Transverse colon (tissue), 4 donors: ENCODE results near the gene ZNF324.

Experiments used
- CTCF ChIP-seq, 5 experiments: fragments of 200-600 bp in 3 of 5; fragments of 450-650 bp in 2 of 5; sonication (generic) in 3 of 5; IDR thresholded peaks; 1 replicate in 2 of 5; 2 replicates in 3 of 5; pipeline ENCODE4 v1.5.1; 2016 to 2017; ENCODE audit warnings: antibody characterized with exemption in 5 of 5, inconsistent platforms in 3 of 5, mild to moderate bottlenecking in 2 of 5, moderate library complexity in 1 of 5
- EP300 ChIP-seq: sonication (generic); formaldehyde crosslinking; IDR thresholded peaks from one replicate; pipeline ENCODE4 v1.6.1; 2017; ENCODE audit warnings: antibody characterized with exemption, low read depth
- POLR2A ChIP-seq: fragments of 450-650 bp; IDR thresholded peaks from one replicate; pipeline ENCODE4 v1.6.1; 2016; ENCODE audit warnings: antibody characterized with exemption, mild to moderate bottlenecking, moderate library complexity
- POLR2AphosphoS5 ChIP-seq, 3 donors: sonication (generic); formaldehyde crosslinking; IDR thresholded peaks; one replicate each; pipeline ENCODE4 v1.6.1; 2016; ENCODE audit warnings: antibody characterized with exemption in 3 of 3

DNA sequence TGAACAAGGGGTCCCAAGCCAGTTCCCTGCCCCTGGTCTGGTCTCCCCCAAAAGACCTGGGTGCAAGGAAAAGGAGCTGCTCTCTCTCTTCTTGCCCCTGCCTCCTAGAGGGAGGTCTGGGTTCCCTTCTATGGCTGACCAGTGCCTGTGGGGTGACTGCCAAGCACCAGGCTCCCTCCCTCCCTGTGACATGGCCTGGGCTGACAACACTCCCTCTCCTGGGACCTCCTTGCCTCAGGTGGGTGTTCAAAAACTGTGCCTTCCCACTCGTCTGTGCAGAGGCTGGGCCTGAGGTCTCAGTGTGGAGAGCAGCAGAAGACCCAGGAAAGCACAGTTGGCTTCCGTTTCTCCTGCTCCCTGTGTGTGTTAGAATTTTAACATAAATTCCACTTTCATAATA lies 14.0 kb downstream of the ZNF324 start:
- TF ChIP-seq CTCF (IDR thresholded peaks at IDR 0.05): no peak
- no peak for TF ChIP-seq POLR2A
- no peak for TF ChIP-seq POLR2AphosphoS5 (IDR thresholded peaks at IDR 0.05)
- TF ChIP-seq EP300: no peak
